ENCODE results near the gene USP9X.
A peak's percentile ranks its signal among the peaks of the same experiment; 100 is the strongest.
"Not testable (repeated sequence)": the region's sequence is repeated elsewhere in the genome, so short reads cannot be mapped to it uniquely, and the experiment has no call there.

USP9X gene

GRCh38 chrX:41198410-41198809 lies 113.2 kb downstream of the USP9X start:
- no peak for DNase-seq (ENCODE audit: low read depth)

- no peak for DNase-seq (ENCODE audit: low read depth)
These were observed 115.5 kb downstream of the USP9X start for GRCh38 chrX:41200785-41201184.

GRCh38 chrX:41209853-41210252 lies 124.6 kb downstream of the USP9X start:
- DNase-seq (ENCODE audit: low read depth): no peak

GRCh38 chrX:41224605-41225004 lies 139.4 kb downstream of the USP9X start:
- no peak for DNase-seq (ENCODE audit: low read depth)

GRCh38 chrX:41233988-41234387 lies 148.7 kb downstream of the USP9X start:
- DNase-seq (ENCODE audit: low read depth): no peak

- not testable (repeated sequence) for DNase-seq (ENCODE audit: low read depth)
These were observed 149.2 kb downstream of the USP9X start for GRCh38 chrX:41234471-41234870.

GRCh38 chrX:41234962-41235361 lies 149.7 kb downstream of the USP9X start:
- DNase-seq (ENCODE audit: low read depth): no peak

- DNase-seq (ENCODE audit: low read depth): no peak
These were observed 151.4 kb downstream of the USP9X start for GRCh38 chrX:41236629-41237028.

GRCh38 chrX:41240509-41240908 lies 155.3 kb downstream of the USP9X start:
- no peak for DNase-seq (ENCODE audit: low read depth)

- no peak for DNase-seq (ENCODE audit: low read depth)
These were observed 156.7 kb downstream of the USP9X start for GRCh38 chrX:41241962-41242361.

- no peak for DNase-seq (ENCODE audit: low read depth)
These were observed 160.4 kb downstream of the USP9X start for GRCh38 chrX:41245641-41246040.

GRCh38 chrX:41250867-41251266 lies 165.6 kb downstream of the USP9X start:
- DNase-seq (ENCODE audit: low read depth): no peak

GRCh38 chrX:41257801-41258200 lies 172.6 kb downstream of the USP9X start:
- DNase-seq (ENCODE audit: low read depth): no peak

GRCh38 chrX:41258226-41258625 lies 173.0 kb downstream of the USP9X start:
- DNase-seq (ENCODE audit: low read depth): no peak

- DNase-seq (ENCODE audit: low read depth): no peak
These were observed 173.6 kb downstream of the USP9X start for GRCh38 chrX:41258871-41259270.

- DNase-seq (ENCODE audit: low read depth): no peak
These were observed 174.3 kb downstream of the USP9X start for GRCh38 chrX:41259516-41259915.

GRCh38 chrX:41265615-41266014 lies 180.4 kb downstream of the USP9X start:
- no peak for DNase-seq (ENCODE audit: low read depth)

GRCh38 chrX:41273638-41274037 lies 188.4 kb downstream of the USP9X start:
- DNase-seq (ENCODE audit: low read depth): no peak

- DNase-seq (ENCODE audit: low read depth): peak; percentile 22
These were observed 190.7 kb downstream of the USP9X start for GRCh38 chrX:41275661-41276609.

- no peak for DNase-seq (ENCODE audit: low read depth)
These were observed 191.6 kb downstream of the USP9X start for GRCh38 chrX:41276661-41277506.

GRCh38 chrX:41282307-41282706 lies 197.1 kb downstream of the USP9X start:
- not testable (repeated sequence) for DNase-seq (ENCODE audit: low read depth)

- not testable (repeated sequence) for DNase-seq (ENCODE audit: low read depth)
These were observed 200.7 kb downstream of the USP9X start for GRCh38 chrX:41285928-41286327.

All from HS-27A (cell line).